Rectal smooth muscle tissue (tissue), 1 donor: ENCODE results near the gene KRT75.

Experiments used
- H3K27ac ChIP-seq: one replicate; pipeline ENCODE4 v1.7.0; 2013; ENCODE audit warnings: low read depth, low read length, inconsistent platforms
- H3K27me3 ChIP-seq: one replicate; pipeline ENCODE4 v1.7.0; 2013; ENCODE audit warnings: low read length; ENCODE audit not compliant: control insufficient read depth, insufficient read depth
- H3K36me3 ChIP-seq: one replicate; pipeline ENCODE4 v1.7.0; 2013; ENCODE audit warnings: low read length; ENCODE audit not compliant: control insufficient read depth, insufficient read depth
- H3K4me1 ChIP-seq: one replicate; pipeline ENCODE4 v1.7.0; 2013; ENCODE audit warnings: low read length; ENCODE audit not compliant: control insufficient read depth, insufficient read depth
- H3K4me3 ChIP-seq: one replicate; pipeline ENCODE4 v1.7.0; 2013; ENCODE audit warnings: low read length
- H3K9ac ChIP-seq: one replicate; pipeline ENCODE4 v1.7.0; 2013; ENCODE audit warnings: low read length

Gene KRT75

DNA sequence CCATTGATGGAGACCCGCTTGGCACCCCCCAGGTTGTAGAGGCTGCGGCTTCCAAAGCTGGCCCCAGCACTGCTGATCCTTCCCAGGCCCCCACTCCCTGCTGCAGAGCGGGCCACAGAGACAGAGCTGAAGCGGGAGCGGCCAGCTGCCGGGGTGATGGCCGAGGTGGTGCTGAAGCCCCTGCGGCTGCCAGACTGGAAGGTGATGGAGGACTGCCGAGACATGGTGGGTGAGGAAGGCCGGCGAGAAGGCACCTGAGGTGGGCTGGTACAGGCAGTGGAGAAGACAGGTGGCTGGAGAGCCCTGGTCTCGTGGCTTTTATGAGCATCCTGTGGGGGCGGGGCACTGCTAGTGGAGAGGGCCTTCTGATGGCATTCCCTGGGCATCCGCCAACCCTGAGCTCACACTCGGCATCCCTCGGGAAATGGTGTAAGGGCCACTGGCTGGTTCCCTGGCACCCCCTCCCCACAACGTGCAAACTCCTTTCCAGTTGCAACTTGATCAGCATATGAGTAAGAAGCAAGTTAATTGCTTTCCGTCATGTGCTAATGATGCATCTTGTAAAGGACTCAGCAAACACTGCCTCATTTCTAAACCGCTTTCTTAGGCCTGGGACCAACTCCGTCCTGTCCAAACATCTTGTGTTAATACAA lies at the start of gene KRT75:
Gene KRT75, minus strand, starts transcription at position 291 of the 653 bp plus-strand sequence. Its CDS starts 67 bp downstream, at position 224.
- Histone ChIP-seq H3K9ac (no peak within 1 kb of the TSS), H3K4me1 (peaks cover 6% of the 10 kb centered on the region), H3K4me3 (no peak within 1 kb of the TSS), H3K27ac (no peak within 1 kb of the TSS), H3K36me3 (no peaks in the 10 kb centered on the region), H3K27me3 (no peaks in the 10 kb centered on the region)

DNA sequence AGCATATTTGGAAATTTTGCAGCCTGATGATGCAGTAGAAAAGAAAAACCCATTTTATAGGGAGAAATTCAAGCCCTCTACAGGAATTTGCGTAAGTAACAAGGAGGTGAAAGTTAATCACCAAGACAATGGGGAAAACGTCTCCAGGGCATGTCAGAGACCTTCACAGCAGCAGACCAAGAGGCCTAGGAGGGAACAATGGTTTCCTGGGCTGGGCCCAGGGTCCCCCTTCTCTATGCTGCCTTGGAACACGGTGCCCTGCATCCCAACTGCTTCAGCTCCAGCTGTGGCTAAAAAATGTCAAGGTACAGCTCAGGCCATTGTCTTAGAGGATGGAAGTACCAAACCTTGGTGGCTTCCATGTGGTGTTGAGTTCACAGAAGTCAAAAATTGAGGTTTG lies 45.9 kb upstream of the KRT75 start:
- Histone ChIP-seq H3K9ac (no peak overlapping the region), H3K4me3 (no peak overlapping the region), H3K27ac (no peak overlapping the region), H3K36me3 (no peaks in the 10 kb centered on the region), H3K27me3 (no peaks in the 10 kb centered on the region), H3K4me1 (no peaks in the 10 kb centered on the region)

DNA sequence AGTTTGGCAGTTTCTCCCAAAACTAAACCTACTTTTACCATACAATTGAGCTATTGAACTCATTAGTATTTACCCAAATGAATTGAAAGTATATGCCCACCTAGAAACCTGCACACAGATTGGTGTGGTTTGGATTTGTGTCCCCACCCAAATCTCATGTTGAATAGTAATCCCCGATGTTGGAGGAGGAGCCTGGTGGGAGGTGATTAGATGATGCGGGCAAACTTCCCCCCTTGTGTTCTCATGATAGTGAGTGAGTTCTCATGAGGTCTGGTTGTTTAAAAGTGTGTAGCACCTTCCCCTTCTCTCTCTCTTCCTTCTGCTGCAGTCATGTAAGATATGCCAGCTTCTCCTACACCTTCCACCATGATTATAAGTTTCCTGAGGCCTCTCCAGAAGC lies 43.5 kb upstream of the KRT75 start:
- H3K4me1 ChIP-seq, result no peaks in the 10 kb centered on the region
- H3K9ac ChIP-seq, result no peak overlapping the region
- no peaks in the 10 kb centered on the region for H3K27me3 ChIP-seq

DNA sequence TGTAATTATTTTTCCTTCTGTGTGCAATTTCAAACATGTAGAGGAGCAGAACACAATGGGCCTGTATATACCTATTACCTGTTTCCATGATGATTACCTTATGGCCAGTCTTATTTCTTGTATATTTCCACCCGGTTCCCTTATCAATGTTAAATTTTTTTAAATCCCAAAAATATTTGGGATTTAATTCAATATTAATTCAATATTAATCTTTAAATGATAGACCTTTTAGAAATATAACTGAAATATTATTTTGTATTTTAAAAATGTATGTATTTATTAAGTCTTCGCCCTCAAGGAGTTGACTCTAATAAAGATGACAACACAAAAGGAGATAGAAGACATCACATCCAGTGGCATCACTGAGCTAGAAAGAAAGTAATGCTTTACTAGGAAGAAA lies 40.0 kb upstream of the KRT75 start:
- Histone ChIP-seq H3K27me3 (no peaks in the 10 kb centered on the region), H3K4me3 (no peak overlapping the region), H3K4me1 (no peaks in the 10 kb centered on the region), H3K9ac (no peak overlapping the region), H3K27ac (no peak overlapping the region), H3K36me3 (no peaks in the 10 kb centered on the region)

More for the DNA sequence above, 43.5 kb upstream of the KRT75 start:
- no peak overlapping the region for H3K4me3 ChIP-seq
- H3K36me3 ChIP-seq, result no peaks in the 10 kb centered on the region
- H3K27ac ChIP-seq, result no peak overlapping the region

DNA sequence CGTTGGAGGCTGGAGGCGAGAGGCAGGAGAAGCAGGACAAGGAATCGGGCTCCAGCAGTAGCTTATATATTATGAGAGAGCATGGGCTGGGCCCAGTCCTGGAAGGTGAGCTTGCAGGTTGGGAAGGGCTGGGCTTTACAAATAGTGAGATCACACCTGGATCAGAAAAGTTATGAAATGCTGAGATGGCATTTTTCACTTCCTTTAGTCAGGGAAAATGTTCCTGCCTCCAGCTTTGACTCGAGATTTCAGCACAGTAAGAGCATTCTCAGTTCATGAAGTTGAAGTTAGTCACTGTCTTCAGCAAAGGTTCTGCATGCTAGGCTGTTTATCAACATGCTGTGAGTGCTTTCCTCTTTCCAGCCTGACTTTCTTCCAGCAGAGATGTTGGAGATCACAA lies 39.6 kb upstream of the KRT75 start, which contains the start of gene KRT6C:
Gene KRT6C, minus strand, starts transcription at position 38 of the 400 bp plus-strand sequence. CDS start 68 bp downstream, outside the sequence.
- Histone ChIP-seq H3K27ac (no peak within 1 kb of the TSS), H3K36me3 (no peaks in the 10 kb centered on the region), H3K4me1 (no peaks in the 10 kb centered on the region), H3K9ac (no peak within 1 kb of the TSS), H3K27me3 (no peaks in the 10 kb centered on the region), H3K4me3 (no peak within 1 kb of the TSS)

DNA sequence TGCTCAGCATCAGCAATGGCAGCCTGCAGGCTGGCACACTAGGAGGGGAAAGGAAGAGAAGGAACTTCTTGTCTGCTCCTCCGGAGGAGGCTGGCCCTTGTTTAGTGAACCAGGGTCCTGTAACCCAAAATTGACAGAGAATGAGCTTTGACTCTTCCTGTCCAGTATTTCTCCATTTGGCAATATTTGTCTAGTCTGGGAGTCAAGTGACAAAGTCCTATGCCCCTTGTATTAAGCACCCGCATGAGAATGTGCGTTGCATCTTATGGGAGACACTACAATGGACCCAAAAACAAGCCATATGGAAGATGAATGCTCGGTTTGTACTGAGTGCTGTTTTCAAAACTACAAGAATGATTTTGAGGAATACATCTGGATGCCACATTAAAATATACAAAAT lies 35.7 kb upstream of the KRT75 start:
- Histone ChIP-seq H3K9ac (no peak overlapping the region), H3K27ac (no peak overlapping the region), H3K27me3 (no peaks in the 10 kb centered on the region), H3K4me3 (no peak overlapping the region), H3K4me1 (no peaks in the 10 kb centered on the region), H3K36me3 (no peaks in the 10 kb centered on the region)

DNA sequence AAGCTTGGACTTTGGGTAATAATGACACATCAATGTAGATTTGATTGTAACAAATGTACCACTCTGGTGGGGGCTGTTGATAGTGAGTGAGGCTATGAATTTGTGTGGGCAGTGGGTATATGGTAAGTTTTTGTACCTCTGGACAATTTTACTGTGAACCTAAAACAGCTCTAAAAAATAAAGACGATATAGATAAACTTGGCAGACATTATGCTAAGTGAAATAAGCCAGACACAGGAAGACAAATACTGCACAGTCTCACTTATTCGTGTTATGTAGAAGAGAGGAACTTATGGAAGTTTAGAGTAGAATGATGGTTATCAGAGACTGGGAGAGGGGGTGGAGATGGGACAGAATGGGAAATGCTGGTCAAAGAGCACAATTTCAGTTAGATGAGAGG lies 30.7 kb upstream of the KRT75 start:
- H3K27ac ChIP-seq, result no peak overlapping the region
- H3K9ac ChIP-seq, result no peak overlapping the region
- H3K4me1 ChIP-seq, result peaks cover 4% of the 10 kb centered on the region
- no peaks in the 10 kb centered on the region for H3K36me3 ChIP-seq
- H3K27me3 ChIP-seq, result no peaks in the 10 kb centered on the region
- H3K4me3 ChIP-seq, result no peak overlapping the region

DNA sequence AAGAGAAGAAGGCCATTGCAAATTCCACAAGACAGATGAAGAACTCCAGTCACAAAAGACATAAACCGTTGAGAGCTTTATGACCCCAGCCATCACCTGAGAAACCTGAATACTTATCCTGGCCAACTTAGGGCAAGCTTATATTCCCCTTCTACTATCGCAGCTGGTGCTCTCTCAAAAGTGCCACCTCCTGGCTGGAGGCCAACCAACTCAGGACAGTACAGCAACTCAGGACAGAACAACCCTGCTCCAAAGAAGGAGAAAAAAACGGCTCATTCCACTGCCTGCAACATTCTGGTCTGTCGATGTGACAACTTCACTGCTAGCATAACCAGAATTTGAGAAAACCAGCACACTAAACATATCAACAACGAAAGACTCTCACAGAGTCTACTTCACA lies 27.5 kb upstream of the KRT75 start:
- Histone ChIP-seq H3K9ac (no peak overlapping the region), H3K27ac (no peak overlapping the region), H3K4me3 (no peak overlapping the region), H3K27me3 (no peaks in the 10 kb centered on the region), H3K4me1 (peaks cover 4% of the 10 kb centered on the region), H3K36me3 (no peaks in the 10 kb centered on the region)

DNA sequence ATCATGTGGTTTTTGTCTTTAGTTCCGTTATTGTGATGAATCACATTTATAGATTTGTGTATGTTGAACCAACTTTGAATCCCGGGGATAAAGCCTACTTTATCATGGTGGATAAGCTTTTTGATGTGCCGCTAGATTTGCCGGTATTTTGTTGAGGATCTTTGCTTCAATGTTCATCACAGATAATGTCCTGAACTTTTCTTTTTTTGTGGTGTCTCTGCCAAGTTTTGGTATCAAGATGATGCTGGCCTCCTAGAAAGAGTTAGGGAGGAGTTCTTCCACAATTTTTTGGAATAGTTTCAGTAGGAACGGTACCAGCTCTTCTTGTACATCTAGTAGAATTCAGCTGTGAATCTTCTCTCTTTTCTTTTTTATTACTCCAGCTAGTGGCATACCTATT lies 24.7 kb upstream of the KRT75 start:
- no peak overlapping the region for H3K27ac ChIP-seq
- H3K36me3 ChIP-seq, result no peaks in the 10 kb centered on the region
- H3K9ac ChIP-seq, result no peak overlapping the region
- H3K4me3 ChIP-seq, result no peak overlapping the region
- H3K4me1 ChIP-seq, result no peaks in the 10 kb centered on the region
- H3K27me3 ChIP-seq, result no peaks in the 10 kb centered on the region

DNA sequence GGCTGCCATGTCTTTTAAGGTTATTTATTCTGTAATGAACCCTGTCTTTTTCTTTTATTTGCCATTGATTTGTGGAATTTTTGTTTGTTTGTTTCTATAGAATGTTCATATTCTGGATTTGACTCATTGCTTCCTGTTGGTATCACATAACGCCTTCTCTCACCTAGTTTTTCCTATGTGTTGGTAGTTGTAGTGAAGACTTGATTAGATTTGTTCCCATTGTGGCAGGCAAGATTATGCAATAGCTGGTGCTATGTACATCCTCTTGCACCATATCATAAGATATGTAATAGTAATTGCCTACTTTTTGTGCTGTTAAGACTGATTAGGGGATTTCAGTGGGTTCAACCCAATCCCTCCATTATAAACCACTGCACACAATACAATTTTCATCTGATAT lies 21.6 kb upstream of the KRT75 start:
- H3K9ac ChIP-seq, result no peak overlapping the region
- no peak overlapping the region for H3K4me3 ChIP-seq
- H3K27me3 ChIP-seq, result no peaks in the 10 kb centered on the region
- H3K4me1 ChIP-seq, result no peaks in the 10 kb centered on the region
- no peak overlapping the region for H3K27ac ChIP-seq
- H3K36me3 ChIP-seq, result no peaks in the 10 kb centered on the region

DNA sequence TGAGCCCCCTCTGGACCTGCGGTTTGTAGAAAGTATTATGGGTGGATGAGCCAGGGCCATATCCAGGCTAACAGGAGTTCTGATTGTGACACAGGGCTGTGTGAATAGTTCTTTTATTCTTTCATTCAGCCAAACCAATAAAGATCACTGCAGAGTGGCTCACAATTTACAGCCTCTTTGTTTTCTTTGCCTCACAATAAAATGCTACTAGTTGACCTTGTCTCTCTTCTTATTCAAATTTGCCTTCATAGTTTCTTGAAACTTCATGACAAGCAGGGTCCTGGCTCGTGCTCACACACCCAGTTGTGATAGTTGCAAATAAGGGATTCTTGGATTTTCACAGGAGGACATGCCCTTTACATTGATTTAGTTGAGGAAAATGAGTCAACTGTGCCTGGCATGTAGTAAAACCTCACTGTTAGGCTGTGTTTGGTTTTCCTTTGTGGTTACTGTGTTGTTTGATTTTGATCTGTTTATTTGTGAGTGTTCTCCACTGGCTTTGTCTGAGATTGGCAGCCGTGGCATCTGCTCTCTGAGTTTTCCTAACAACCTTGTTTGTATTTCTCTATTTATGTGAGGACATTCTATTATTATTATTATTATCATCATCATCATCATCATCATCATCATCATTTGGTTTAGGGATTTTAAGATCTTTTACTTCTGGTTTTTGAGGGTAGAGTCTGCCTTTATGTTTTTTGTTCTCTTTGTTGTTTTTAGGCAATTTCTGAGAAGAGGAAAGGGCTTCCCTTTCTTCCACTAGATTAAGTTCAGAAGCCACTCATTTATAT lies 20.4 kb upstream of the KRT75 start:
- no peak overlapping the region for H3K9ac ChIP-seq
- no peaks in the 10 kb centered on the region for H3K4me1 ChIP-seq
- H3K27ac ChIP-seq, result no peak overlapping the region
- H3K36me3 ChIP-seq, result no peaks in the 10 kb centered on the region
- H3K27me3 ChIP-seq, result no peaks in the 10 kb centered on the region
- H3K4me3 ChIP-seq, result no peak overlapping the region

DNA sequence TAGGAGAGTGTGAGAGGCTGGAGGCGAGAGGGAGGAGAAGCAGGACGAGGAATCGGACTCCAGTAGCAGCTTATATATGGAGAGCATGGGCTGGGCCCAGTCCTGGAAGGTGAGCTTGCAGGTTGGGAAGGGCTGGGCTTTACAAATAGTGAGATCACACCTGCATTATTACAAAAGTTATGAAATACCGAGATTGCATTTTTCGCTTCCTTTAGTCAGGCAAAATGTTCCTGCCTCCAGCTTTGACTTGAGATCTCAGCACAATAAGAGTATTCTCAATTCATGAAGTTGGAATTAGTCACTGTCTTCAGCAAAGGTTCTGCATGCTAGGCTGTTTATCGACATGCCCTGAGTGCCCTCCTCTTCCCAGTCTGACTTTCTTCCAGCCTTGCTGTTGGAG lies 17.9 kb upstream of the KRT75 start, which contains the start of gene KRT6B:
Gene KRT6B, minus strand, starts transcription at position 46 of the 400 bp plus-strand sequence. CDS start 68 bp downstream, outside the sequence.
- Histone ChIP-seq H3K36me3 (no peaks in the 10 kb centered on the region), H3K27me3 (no peaks in the 10 kb centered on the region), H3K4me3 (no peak within 1 kb of the TSS), H3K9ac (no peak within 1 kb of the TSS), H3K4me1 (no peaks in the 10 kb centered on the region), H3K27ac (no peak within 1 kb of the TSS)
